GM19438 (cell line): Measurements from ENCODE around the gene PRL.
A peak's percentile ranks its signal among the peaks of the same experiment; 100 is the strongest.

Source experiments
- ATAC-seq: cut with Tn5 transposase; IDR thresholded peaks from one replicate; pipeline ENCODE4 v1.9.1; 2021; ENCODE audit warnings: low read depth; ENCODE audit not compliant: unreplicated experiment

PRL gene

GRCh38 chr6:22296067-22296466, 769 bp downstream of the PRL start:
- ATAC-seq, result no peak

GRCh38 chr6:22295145-22295544, 1.7 kb downstream of the PRL start:
- ATAC-seq, result no peak

GRCh38 chr6:22294301-22294700, 2.5 kb downstream of the PRL start:
- no peak for ATAC-seq

- no peak for ATAC-seq
Observed at GRCh38 chr6:22290045-22290444, 6.8 kb downstream of the PRL start.

- no peak for ATAC-seq
Observed at GRCh38 chr6:22288721-22289120, 8.1 kb downstream of the PRL start.

- ATAC-seq, result no peak
Observed at GRCh38 chr6:22284666-22285065, 12.2 kb downstream of the PRL start.

- ATAC-seq, result no peak
Observed at GRCh38 chr6:22281341-22282085, 15.3 kb downstream of the PRL start.

GRCh38 chr6:22279427-22279826, 17.4 kb downstream of the PRL start:
- ATAC-seq, result no peak

- ATAC-seq, result peak; percentile 58
Observed at GRCh38 chr6:22271081-22271480, 25.8 kb downstream of the PRL start.

- no peak for ATAC-seq
Observed at GRCh38 chr6:22263748-22264147, 33.1 kb downstream of the PRL start.

GRCh38 chr6:22254886-22255285, 42.0 kb downstream of the PRL start:
- ATAC-seq, result no peak

- no peak for ATAC-seq
Observed at GRCh38 chr6:22253955-22254655, 42.7 kb downstream of the PRL start.

GRCh38 chr6:22251348-22251747, 45.5 kb downstream of the PRL start:
- ATAC-seq, result no peak

GRCh38 chr6:22250486-22250885, 46.4 kb downstream of the PRL start:
- no peak for ATAC-seq

- no peak for ATAC-seq
Observed at GRCh38 chr6:22249711-22250350, 47.0 kb downstream of the PRL start.

- ATAC-seq, result no peak
Observed at GRCh38 chr6:22248513-22249308, 48.1 kb downstream of the PRL start.

GRCh38 chr6:22247916-22248482, 48.8 kb downstream of the PRL start:
- ATAC-seq, result no peak

- ATAC-seq, result no peak
Observed at GRCh38 chr6:22240025-22240424, 56.8 kb downstream of the PRL start.

- ATAC-seq, result no peak
Observed at GRCh38 chr6:22239261-22239921, 57.4 kb downstream of the PRL start.

GRCh38 chr6:22238861-22239260, 58.0 kb downstream of the PRL start:
- ATAC-seq, result no peak
